GM12892 (cell line): ENCODE measurements around the gene PRRT2.

Experiments
- DNase-seq: peaks from one replicate; pipeline ENCODE4 v3.0.0; 2011; ENCODE audit not compliant: insufficient read length
- FAIRE-seq: peaks from 2 replicates; lab custom pipeline; 2011; peaks lifted over from hg19 to GRCh38; lab: Jason Lieb, UNC
- POLR2A ChIP-seq: IDR thresholded peaks from 2 replicates; pipeline ENCODE4 v1.6.1; 2011; ENCODE audit warnings: low read depth, low read length, control low read depth
- POLR2AphosphoS5 ChIP-seq: IDR thresholded peaks from 2 replicates; pipeline ENCODE4 v1.6.1; 2011; ENCODE audit warnings: low read depth, low read length, control low read depth
- TAF1 ChIP-seq: IDR thresholded peaks from 2 replicates; pipeline ENCODE4 v1.6.1; 2011; ENCODE audit warnings: low read depth, mild to moderate bottlenecking, control low read depth, low read length, borderline replicate concordance

Gene PRRT2

DNA sequence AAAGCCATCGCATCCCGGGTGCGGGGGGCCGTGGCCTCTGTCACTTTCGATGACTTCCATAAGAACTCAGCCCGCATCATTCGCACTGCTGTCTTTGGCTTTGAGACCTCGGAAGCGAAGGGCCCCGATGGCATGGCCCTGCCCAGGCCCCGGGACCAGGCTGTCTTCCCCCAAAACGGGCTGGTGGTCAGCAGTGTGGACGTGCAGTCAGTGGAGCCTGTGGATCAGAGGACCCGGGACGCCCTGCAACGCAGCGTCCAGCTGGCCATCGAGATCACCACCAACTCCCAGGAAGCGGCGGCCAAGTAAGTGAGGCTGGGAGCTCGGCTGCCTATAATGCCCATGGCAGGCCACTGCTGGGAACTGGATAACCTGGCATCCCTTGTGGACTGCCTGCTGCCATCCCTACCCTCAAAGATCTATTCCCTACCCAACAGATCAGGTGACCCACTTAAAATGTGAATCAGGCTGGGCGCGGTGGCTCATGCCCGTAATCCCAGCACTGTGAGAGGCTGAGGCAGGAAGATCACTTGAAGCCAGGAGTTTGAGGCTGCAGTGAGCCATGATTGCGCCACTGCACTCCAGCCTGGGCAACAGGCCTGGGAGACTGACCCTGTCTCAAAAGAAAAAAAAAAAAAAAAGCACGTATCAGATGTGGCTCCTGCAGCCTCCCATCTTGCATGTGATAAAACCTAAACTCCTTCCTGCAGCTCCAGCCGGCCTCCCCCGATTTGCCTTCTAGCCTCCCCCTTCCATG lies 32.8 kb downstream of the PRRT2 start:
- TF ChIP-seq POLR2AphosphoS5, result no peak
- no peak for TF ChIP-seq TAF1
- TF ChIP-seq POLR2A, result no peak
- FAIRE-seq, result no peak
- DNase-seq, result no peak

GRCh38 chr16:29845656-29846055 lies 33.7 kb downstream of the PRRT2 start:
- DNase-seq (no peak), FAIRE-seq (no peak)
- TF ChIP-seq POLR2AphosphoS5, result no peak
- TF ChIP-seq TAF1, result no peak
- no peak for TF ChIP-seq POLR2A

DNA sequence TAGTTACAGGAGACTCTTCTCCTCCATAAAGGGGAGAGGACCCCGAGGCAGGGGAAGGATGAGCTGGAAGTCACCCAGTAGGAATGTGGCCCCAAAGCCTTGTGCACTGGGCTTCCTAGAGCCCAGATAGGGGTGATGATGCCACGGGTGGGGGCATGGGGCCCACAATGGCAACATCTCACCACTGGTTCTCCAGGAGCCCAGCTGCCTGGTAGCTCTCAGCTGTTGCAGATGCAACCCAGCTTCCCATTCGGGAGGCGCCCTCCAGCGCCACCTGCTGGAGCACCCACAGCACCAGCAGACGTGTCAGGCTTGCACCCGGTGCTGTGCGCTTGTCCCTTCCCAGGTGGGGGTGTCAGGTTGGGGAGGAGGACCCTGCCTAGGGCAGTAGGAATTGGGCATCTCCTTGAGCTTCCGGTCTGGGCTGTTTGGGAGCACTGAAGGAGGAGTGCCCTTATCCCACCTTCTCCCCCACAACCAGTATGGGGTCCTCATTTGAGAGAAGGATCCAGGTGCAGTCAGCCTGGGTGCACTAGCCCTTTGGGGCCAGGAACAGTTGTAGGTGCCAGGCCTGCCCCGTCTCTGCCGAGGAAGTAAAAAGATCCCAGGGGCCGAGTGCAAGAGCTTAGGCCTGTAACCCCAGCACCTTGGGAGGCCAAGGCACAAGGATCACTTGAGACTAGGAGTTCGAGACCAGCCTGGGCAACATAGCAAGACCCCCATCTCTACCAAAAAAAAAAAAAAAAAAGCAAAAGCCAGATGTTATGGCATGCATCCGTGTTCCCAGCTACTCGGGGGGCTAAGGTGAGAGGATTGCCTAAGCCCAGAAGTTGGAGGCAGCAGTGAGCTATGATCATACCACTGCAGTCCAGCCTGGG lies 36.7 kb downstream of the PRRT2 start:
- FAIRE-seq (peak; percentile 5), DNase-seq (peak; percentile 78)
- TF ChIP-seq POLR2AphosphoS5 (no peak), POLR2A (no peak), TAF1 (no peak)

GRCh38 chr16:29849505-29849904 lies 37.5 kb downstream of the PRRT2 start:
- DNase-seq (no peak), FAIRE-seq (no peak)

GRCh38 chr16:29850998-29851397 lies 39.0 kb downstream of the PRRT2 start:
- no peak for FAIRE-seq
- TF ChIP-seq POLR2A, result no peak
- no peak for TF ChIP-seq TAF1
- TF ChIP-seq POLR2AphosphoS5, result no peak

More at GRCh38 chr16:29849505-29849904, 37.5 kb downstream of the PRRT2 start:
- TF ChIP-seq TAF1, result no peak
- no peak for TF ChIP-seq POLR2A
- TF ChIP-seq POLR2AphosphoS5, result no peak

DNA sequence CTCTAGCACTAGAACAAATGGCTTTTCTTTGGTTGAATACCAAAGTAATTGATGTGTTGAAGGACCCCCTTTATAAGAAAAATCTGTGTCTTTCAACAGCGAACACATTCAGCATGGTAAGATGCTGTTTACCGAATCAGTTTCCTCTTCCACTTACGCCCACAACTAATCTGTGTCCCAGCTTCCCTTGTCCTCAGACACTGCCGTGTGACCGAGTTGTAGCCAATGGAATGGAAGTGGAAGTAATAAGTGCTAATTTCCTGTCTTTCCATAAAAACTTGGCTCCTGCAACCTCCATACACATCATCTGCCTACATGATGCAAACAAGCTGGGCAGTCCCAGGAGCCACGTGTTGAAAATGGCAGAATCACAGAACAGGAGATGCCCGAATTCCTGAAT lies 40.7 kb downstream of the PRRT2 start:
- DNase-seq (no peak), FAIRE-seq (no peak)
- TF ChIP-seq POLR2A, result no peak
- no peak for TF ChIP-seq TAF1
- TF ChIP-seq POLR2AphosphoS5, result no peak

More at GRCh38 chr16:29850998-29851397, 39.0 kb downstream of the PRRT2 start:
- no peak for DNase-seq

GRCh38 chr16:29854520-29855100 lies 42.6 kb downstream of the PRRT2 start:
- DNase-seq, result no peak
- TF ChIP-seq TAF1, result no peak
- no peak for TF ChIP-seq POLR2A
- TF ChIP-seq POLR2AphosphoS5, result no peak
- no peak for FAIRE-seq

GRCh38 chr16:29857133-29857760 lies 45.3 kb downstream of the PRRT2 start:
- FAIRE-seq (no peak), DNase-seq (no peak)
- no peak for TF ChIP-seq TAF1
- no peak for TF ChIP-seq POLR2A
- TF ChIP-seq POLR2AphosphoS5, result no peak

DNA sequence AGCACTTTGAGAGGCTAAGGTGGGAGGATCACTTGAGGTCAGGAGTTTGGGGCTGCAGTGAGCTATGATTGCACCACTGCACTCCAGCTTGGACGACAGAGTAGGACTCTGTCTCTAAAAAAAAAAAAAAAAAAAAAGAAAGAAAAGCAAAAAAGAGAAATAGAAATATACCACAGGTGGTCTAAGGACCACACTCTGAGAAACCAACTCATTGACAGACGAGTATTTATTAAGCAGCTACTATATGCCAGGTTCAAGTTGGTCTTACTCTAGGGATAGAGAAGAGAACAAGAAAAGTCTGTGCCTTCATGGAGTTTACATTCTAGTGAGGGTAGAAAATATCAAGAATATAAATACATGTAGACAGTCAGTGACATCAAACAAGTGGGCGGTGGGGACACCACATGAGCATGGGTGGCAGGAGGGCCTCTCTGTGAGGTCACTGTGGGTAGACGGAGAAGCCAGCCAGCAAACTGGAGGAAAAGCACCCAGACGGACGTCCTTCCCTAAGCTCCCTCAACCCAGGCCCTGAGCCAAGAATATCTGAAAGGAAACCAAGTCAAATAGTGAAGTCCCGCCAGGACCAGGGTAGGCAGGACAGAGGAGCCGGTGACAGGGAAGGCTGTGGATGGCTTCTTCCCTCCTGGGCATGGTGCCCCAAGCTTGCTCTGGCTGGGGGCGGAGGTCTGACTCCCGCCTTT lies 46.3 kb downstream of the PRRT2 start:
- TF ChIP-seq POLR2A (no peak), TAF1 (no peak), POLR2AphosphoS5 (no peak)
- FAIRE-seq (no peak), DNase-seq (no peak)

DNA sequence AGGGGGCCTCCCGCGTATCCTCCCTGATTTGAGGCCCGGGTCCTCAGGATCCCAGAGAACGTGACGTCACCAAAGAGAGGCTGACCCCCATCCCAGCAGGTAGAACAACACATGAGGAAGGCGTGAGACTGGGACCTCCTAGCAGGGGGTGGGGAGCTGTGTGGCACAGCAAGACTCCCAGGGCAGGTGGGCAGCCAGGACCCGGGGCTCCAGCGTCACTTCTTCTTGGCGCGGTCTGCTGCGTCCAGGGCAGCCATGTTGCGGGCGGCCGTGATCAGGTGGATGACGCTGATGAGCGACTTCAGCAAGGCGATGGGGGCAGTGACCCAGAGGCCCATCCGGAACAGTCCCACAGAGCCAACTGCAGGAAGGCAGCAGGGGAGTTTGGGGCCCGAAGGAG lies 47.0 kb downstream of the PRRT2 start:
- DNase-seq (no peak), FAIRE-seq (no peak)
- TF ChIP-seq TAF1 (no peak), POLR2A (no peak)
